T47D (cell line): Measurements from ENCODE around the gene ACMSD.
"Not testable (repeated sequence)": the region's sequence is repeated elsewhere in the genome, so short reads cannot be mapped to it uniquely, and the experiment has no call there.

ENCODE experiments used
- DNase-seq, 2 experiments: peaks; one replicate each; pipeline versions ENCODE4 v3.0.0 to v3.0.0-alpha.2; 2011 to 2012; ENCODE audit warnings: low read depth in 1 of 2, low spot score in 1 of 2
- JUND ChIP-seq: IDR thresholded peaks from 2 replicates; pipeline ENCODE4 v1.6.1; 2012; ENCODE audit warnings: low read depth
- in situ Hi-C: cut with HindIII; loops from 2 replicates; pipeline ENCODE4 v1.10.0; 2016; ENCODE audit warnings: low sequenced_read_pairs, low pct_unique_long_range_greater_than_20kb

The ACMSD gene

GRCh38 chr2:134835471-134835870 lies 2.9 kb upstream of the ACMSD start:
- TF ChIP-seq JUND: no peak
- no peak for DNase-seq
- in situ Hi-C loops: no loop called here

- in situ Hi-C loops: no loop called here
- DNase-seq: no peak
- TF ChIP-seq JUND: no peak
Observed at GRCh38 chr2:134836986-134837385, 1.4 kb upstream of the ACMSD start.

GRCh38 chr2:134839649-134840048 lies 1.2 kb downstream of the ACMSD start:
- in situ Hi-C loops: no loop called here
- TF ChIP-seq JUND: no peak
- no peak for DNase-seq

GRCh38 chr2:134842930-134843490 lies 4.6 kb downstream of the ACMSD start:
- in situ Hi-C loops: no loop called here

GRCh38 chr2:134843968-134844367 lies 5.6 kb downstream of the ACMSD start:
- no peak for TF ChIP-seq JUND
- in situ Hi-C loops: no loop called here
- DNase-seq: no peak

More at GRCh38 chr2:134842930-134843490, 4.6 kb downstream of the ACMSD start:
- peak in 1 of 2 experiments; percentile 22 for DNase-seq
- TF ChIP-seq JUND: no peak

- no peak for DNase-seq
- no peak for TF ChIP-seq JUND
- in situ Hi-C loops: no loop called here
Observed at GRCh38 chr2:134845028-134845427, 6.6 kb downstream of the ACMSD start.

- no peak for TF ChIP-seq JUND
- no peak for DNase-seq
- in situ Hi-C loops: no loop called here
Observed at GRCh38 chr2:134845719-134846118, 7.3 kb downstream of the ACMSD start.

GRCh38 chr2:134846213-134846612 lies 7.8 kb downstream of the ACMSD start:
- in situ Hi-C loops: no loop called here
- TF ChIP-seq JUND: no peak
- DNase-seq: no peak

- DNase-seq, in situ Hi-C loops: not testable (repeated sequence)
Observed at GRCh38 chr2:134847582-134847981, 9.2 kb downstream of the ACMSD start.

- peak in 1 of 2 experiments; percentile 41 for DNase-seq
- TF ChIP-seq JUND: no peak
- in situ Hi-C loops: no loop called here
Observed at GRCh38 chr2:134852518-134852917, 14.1 kb downstream of the ACMSD start.

- no peak for TF ChIP-seq JUND
- no peak for DNase-seq
- in situ Hi-C loops: no loop called here
Observed at GRCh38 chr2:134855709-134856108, 17.3 kb downstream of the ACMSD start.

GRCh38 chr2:134858245-134858644 lies 19.8 kb downstream of the ACMSD start:
- DNase-seq: no peak
- TF ChIP-seq JUND: no peak
- in situ Hi-C loops: no loop called here

- in situ Hi-C loops: no loop called here
- no peak for DNase-seq
- TF ChIP-seq JUND: no peak
Observed at GRCh38 chr2:134861173-134861572, 22.8 kb downstream of the ACMSD start.

- no peak for TF ChIP-seq JUND
- DNase-seq: no peak
- in situ Hi-C loops: no loop called here
Observed at GRCh38 chr2:134862069-134862468, 23.7 kb downstream of the ACMSD start.

- in situ Hi-C loops: no loop called here
- TF ChIP-seq JUND: no peak
- DNase-seq: no peak
Observed at GRCh38 chr2:134862674-134863073, 24.3 kb downstream of the ACMSD start.
